Measurements from ENCODE around the gene CHST2.

GRCh38 chr3:143088835-143089234 is 30.7 kb upstream of the CHST2 start:
- TF ChIP-seq CTCF (IDR thresholded peaks at IDR 0.05) = no peak
- no peak for TF ChIP-seq POLR2AphosphoS5 (IDR thresholded peaks at IDR 0.05)
- TF ChIP-seq POLR2A (IDR thresholded peaks at IDR 0.05) = no peak
- TF ChIP-seq EP300 (IDR thresholded peaks at IDR 0.05) = no peak
